Thyroid gland (tissue), 4 donors: ENCODE data around the gene PLEKHA5.

Experiments used
- POLR2A ChIP-seq, 2 donors: fragments of 450-650 bp; IDR thresholded peaks; one replicate each; pipeline ENCODE4 v1.6.1; 2017; ENCODE audit warnings: antibody characterized with exemption in 2 of 2, mild to moderate bottlenecking in 2 of 2, moderate library complexity in 1 of 2
- TF ChIP-seq, protein P1 (sequence below), 6 experiments: fragments of 200-600 bp in 3 of 6; fragments of 450-650 bp in 3 of 6; sonication (generic) in 3 of 6; IDR thresholded peaks; one replicate each; pipeline ENCODE4 v1.5.1; 2016 to 2019; ENCODE audit warnings: antibody characterized with exemption in 6 of 6, mild to moderate bottlenecking in 2 of 6, inconsistent platforms in 1 of 6, moderate library complexity in 1 of 6

DNA sequence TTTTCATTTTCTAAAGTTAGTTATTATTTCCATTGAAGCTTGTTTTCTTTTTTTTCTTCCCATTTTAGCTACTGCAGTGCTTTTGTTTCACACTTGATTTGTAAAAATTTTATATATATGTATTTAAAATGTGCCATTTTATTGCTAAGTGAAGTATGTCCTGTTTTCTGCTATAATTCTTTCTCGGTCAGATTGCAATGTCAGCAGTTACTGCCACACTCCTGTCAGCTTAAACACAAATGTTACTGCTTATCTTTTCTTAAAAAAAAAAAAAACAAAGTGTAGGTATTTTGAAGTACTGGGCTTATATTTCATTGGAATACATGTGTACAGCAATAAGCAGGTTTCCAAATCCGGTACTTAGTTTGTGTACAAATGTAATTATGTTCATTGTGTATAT is 246.4 kb downstream of the PLEKHA5 start:
- TF ChIP-seq, protein P1, sequence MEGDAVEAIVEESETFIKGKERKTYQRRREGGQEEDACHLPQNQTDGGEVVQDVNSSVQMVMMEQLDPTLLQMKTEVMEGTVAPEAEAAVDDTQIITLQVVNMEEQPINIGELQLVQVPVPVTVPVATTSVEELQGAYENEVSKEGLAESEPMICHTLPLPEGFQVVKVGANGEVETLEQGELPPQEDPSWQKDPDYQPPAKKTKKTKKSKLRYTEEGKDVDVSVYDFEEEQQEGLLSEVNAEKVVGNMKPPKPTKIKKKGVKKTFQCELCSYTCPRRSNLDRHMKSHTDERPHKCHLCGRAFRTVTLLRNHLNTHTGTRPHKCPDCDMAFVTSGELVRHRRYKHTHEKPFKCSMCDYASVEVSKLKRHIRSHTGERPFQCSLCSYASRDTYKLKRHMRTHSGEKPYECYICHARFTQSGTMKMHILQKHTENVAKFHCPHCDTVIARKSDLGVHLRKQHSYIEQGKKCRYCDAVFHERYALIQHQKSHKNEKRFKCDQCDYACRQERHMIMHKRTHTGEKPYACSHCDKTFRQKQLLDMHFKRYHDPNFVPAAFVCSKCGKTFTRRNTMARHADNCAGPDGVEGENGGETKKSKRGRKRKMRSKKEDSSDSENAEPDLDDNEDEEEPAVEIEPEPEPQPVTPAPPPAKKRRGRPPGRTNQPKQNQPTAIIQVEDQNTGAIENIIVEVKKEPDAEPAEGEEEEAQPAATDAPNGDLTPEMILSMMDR (IDR thresholded peaks at IDR 0.05): no peak
- TF ChIP-seq POLR2A (IDR thresholded peaks at IDR 0.05): no peak
